ENCODE data around the gene ANKRD50.

DNA sequence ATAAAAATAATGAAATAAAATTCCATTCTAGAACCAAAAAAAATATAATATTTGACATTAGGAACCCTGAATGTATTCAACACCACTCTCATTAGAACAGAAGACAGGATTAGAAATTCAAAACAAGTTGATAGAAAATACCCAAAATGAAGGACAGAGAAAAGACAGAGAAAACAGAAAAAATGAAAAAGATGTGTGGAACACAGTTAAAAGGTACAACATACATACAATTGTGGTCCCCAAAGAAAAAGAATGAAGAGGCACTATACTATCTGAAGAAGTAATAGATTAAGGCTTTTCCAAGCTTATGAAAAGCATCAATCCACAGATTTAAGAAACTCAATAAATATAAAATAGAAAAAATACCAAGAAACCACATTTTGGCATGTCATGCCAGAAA is 16.4 kb downstream of the ANKRD50 start:
- TF ChIP-seq, protein P1, sequence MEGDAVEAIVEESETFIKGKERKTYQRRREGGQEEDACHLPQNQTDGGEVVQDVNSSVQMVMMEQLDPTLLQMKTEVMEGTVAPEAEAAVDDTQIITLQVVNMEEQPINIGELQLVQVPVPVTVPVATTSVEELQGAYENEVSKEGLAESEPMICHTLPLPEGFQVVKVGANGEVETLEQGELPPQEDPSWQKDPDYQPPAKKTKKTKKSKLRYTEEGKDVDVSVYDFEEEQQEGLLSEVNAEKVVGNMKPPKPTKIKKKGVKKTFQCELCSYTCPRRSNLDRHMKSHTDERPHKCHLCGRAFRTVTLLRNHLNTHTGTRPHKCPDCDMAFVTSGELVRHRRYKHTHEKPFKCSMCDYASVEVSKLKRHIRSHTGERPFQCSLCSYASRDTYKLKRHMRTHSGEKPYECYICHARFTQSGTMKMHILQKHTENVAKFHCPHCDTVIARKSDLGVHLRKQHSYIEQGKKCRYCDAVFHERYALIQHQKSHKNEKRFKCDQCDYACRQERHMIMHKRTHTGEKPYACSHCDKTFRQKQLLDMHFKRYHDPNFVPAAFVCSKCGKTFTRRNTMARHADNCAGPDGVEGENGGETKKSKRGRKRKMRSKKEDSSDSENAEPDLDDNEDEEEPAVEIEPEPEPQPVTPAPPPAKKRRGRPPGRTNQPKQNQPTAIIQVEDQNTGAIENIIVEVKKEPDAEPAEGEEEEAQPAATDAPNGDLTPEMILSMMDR (IDR thresholded peaks at IDR 0.05) = no peak
- TF ChIP-seq POLR2AphosphoS5 (IDR thresholded peaks at IDR 0.05) = no peak
